Sigmoid colon (tissue), 4 donors: ENCODE measurements around the gene GOLGA1.

Source experiments
- EP300 ChIP-seq, 4 donors: sonication (generic); formaldehyde crosslinking; IDR thresholded peaks; one replicate each; pipeline ENCODE4 v1.6.1; 2017; ENCODE audit warnings: antibody characterized with exemption in 4 of 4
- POLR2A ChIP-seq, 2 donors: fragments of 450-650 bp; IDR thresholded peaks; one replicate each; pipeline ENCODE4 v1.6.1; 2016; ENCODE audit warnings: antibody characterized with exemption in 2 of 2, mild to moderate bottlenecking in 2 of 2, moderate library complexity in 2 of 2
- POLR2AphosphoS5 ChIP-seq, 4 donors: sonication (generic); formaldehyde crosslinking; IDR thresholded peaks; one replicate each; pipeline ENCODE4 v1.6.1; 2017; ENCODE audit warnings: antibody characterized with exemption in 4 of 4
- TF ChIP-seq, protein P1 (sequence below), 4 experiments: fragments of 450-650 bp in 3 of 4; fragments of 200-600 bp in 1 of 4; IDR thresholded peaks; one replicate each; pipeline ENCODE4 v1.5.1; 2016 to 2019; ENCODE audit warnings: antibody characterized with exemption in 4 of 4, mild to moderate bottlenecking in 3 of 4, moderate library complexity in 2 of 4

DNA sequence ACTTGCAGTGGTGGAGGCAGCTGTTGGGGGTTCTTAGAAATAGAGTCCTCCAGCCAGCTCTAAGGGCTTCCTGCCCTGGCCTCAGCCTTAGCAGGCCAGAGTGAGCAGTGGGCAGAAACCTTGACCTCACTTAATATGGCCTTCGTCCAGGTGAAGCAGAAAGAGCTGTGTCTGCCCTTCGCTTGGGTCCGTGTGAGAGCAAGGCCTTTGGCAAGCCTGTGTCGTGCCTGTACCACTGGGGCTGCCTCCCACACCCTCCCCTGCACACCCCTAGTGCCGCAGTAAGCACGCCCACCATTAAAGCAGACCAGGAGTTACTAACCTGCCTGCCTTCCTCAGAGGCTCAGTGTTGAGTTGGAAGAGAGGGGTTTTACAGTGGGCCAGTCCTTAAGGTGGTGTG, 65.4 kb downstream of the GOLGA1 start:
- TF ChIP-seq, protein P1, sequence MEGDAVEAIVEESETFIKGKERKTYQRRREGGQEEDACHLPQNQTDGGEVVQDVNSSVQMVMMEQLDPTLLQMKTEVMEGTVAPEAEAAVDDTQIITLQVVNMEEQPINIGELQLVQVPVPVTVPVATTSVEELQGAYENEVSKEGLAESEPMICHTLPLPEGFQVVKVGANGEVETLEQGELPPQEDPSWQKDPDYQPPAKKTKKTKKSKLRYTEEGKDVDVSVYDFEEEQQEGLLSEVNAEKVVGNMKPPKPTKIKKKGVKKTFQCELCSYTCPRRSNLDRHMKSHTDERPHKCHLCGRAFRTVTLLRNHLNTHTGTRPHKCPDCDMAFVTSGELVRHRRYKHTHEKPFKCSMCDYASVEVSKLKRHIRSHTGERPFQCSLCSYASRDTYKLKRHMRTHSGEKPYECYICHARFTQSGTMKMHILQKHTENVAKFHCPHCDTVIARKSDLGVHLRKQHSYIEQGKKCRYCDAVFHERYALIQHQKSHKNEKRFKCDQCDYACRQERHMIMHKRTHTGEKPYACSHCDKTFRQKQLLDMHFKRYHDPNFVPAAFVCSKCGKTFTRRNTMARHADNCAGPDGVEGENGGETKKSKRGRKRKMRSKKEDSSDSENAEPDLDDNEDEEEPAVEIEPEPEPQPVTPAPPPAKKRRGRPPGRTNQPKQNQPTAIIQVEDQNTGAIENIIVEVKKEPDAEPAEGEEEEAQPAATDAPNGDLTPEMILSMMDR (IDR thresholded peaks at IDR 0.05), result no peak
- TF ChIP-seq POLR2A (IDR thresholded peaks at IDR 0.05) (no peak), EP300 (IDR thresholded peaks at IDR 0.05) (no peak), POLR2AphosphoS5 (IDR thresholded peaks at IDR 0.05) (no peak)
